OCI-M2 (cell line): ENCODE results near the gene ZNF570.

Source experiments
- DNase-seq: peaks from one replicate; lab custom pipeline; 2025; ENCODE audit not compliant: unreplicated experiment; lab: John Stamatoyannopoulos, UW

Gene ZNF570

GRCh38 chr19:37468961-37469777, at the start of gene ZNF570:
ZNF570 (plus strand) TSS chr19:37469356; CDS start chr19:37470355, 999 bp downstream.
- DNase-seq: peak; percentile 97

GRCh38 chr19:37452500-37453245, 16.5 kb upstream of the ZNF570 start:
- no peak for DNase-seq

DNA sequence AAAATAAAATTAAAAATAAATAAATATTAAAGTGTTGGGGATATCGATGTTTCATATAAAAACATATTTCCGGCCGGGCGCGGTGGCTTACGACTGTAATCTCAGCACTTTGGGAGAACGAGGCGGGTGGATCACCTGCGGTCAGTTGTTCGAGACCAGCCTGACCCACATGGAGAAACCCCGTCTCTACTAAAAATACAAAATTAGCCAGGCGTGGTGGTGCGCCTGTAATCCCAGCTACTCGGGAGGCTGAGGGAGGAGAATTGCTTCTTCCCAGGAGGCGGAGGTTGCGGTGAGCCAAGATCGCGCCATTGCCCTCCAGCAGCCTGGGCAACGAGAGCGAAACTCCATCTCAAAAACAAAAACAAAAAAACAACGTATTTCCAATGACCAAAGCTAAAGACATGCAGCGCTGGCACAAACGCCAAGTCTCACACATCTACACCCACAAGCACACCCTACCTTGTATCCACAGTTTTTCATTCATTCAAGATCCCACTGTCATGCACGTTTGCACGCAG, 2.8 kb upstream of the ZNF570 start:
- DNase-seq: no peak

DNA sequence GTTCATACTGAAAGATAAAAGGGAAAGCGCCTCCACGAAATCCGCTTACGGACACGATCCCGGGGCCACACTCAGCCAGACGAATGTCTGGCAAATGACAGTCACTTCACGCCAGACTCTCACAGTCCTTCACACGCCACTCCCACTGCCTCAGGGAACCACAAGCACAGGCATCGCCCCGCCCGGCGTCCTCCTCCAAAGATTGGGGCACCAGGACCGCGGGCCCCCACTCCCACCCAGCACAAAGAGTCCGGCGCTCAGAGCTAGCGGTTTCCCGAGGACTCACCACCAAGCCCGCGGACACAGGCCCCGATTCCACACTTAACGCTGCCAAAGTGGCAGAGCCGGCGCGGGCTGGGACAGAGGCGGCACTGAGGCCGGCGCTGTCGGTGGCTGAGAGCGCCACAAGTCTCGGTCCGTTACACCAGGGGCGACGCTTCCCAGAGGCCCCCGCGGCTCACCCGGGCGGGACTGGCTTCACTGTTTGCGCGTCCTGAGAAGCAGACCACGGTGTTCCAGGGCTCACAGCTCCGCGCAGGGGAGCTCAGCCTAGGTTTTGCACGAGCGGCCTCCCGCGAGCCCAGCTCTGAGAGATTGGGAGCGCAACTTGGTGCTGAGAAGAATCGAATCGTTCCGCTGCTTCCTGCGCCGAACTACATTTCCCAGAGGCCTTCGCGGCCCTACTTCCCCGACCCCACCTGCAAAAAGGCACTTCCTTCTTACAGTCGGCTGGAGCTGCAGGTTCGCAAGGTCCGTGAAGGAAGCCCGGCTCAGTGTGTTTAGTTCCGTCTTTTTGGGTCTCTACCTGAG, 2.2 kb upstream of the ZNF570 start, which contains the start of gene ZNF569:
Gene ZNF569, minus strand, starts transcription at position 647 of the 810 bp plus-strand sequence. CDS start 22,523 bp downstream, outside the sequence.
- peak; percentile 99 for DNase-seq

- no peak for DNase-seq
Measured at GRCh38 chr19:37467608-37468090, 1.5 kb upstream of the ZNF570 start.

- no peak for DNase-seq
Measured at GRCh38 chr19:37470216-37470615, 1.1 kb downstream of the ZNF570 start.

DNA sequence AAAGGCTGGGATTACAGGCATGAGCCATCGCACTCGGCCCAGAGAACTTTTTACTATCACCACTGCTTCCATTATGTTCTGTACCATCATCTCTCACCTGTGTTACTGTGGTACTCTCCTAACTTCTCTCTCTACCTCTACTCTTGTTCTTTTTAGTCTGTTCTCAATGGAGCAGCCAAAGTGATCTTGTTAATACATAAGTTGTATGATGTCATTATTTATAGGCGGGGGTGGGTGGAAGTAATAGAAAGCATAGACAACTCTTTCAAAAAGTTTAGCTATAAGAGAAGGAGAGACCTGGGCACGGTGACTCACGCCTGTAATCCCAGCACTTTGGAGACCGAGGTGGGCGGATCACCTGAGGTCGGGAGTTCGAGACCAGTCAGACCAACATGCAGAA, 3.0 kb downstream of the ZNF570 start:
- no peak for DNase-seq

DNA sequence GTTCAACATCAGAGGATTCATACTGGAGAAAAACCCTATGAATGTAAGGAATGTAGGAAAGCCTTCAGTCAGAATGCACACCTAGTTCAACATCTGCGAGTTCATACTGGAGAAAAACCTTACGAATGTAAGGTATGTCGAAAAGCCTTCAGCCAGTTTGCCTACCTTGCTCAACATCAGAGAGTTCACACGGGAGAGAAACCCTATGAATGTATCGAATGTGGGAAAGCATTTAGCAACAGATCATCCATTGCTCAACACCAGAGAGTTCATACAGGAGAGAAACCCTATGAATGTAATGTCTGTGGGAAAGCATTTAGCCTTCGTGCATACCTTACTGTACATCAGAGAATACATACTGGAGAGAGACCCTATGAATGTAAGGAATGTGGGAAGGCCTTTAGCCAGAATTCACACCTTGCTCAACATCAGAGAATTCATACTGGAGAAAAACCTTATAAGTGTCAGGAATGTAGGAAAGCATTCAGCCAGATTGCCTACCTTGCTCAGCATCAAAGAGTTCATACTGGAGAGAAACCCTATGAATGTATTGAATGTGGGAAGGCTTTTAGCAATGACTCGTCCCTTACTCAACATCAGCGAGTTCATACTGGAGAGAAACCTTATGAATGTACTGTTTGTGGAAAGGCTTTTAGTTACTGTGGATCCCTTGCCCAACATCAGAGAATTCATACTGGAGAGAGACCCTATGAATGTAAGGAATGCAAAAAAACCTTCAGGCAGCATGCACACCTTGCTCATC, 15.4 kb downstream of the ZNF570 start:
- no peak for DNase-seq

GRCh38 chr19:37492213-37492612, 23.1 kb downstream of the ZNF570 start:
- DNase-seq: no peak

DNA sequence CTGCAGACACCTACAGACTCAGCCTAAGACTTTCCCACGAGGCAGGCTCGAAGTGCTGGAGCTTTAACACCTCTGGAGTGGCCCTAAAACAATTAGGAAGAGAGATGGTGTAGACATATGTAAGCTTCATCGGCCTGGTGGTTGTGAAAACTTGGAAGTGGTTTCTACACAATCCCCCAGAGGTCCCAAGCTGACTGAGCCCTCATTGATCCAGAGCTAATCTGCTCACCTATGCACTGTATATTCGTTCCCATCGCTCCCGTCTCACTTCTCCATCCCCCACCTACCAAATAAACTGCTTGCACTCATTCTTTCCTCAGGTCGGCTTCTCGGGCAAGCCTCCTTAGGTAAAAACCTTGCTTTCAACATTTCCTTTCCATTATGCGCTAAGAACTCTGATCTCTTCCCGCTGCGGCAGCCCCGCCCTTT, 36.8 kb downstream of the ZNF570 start:
- DNase-seq: no peak

DNA sequence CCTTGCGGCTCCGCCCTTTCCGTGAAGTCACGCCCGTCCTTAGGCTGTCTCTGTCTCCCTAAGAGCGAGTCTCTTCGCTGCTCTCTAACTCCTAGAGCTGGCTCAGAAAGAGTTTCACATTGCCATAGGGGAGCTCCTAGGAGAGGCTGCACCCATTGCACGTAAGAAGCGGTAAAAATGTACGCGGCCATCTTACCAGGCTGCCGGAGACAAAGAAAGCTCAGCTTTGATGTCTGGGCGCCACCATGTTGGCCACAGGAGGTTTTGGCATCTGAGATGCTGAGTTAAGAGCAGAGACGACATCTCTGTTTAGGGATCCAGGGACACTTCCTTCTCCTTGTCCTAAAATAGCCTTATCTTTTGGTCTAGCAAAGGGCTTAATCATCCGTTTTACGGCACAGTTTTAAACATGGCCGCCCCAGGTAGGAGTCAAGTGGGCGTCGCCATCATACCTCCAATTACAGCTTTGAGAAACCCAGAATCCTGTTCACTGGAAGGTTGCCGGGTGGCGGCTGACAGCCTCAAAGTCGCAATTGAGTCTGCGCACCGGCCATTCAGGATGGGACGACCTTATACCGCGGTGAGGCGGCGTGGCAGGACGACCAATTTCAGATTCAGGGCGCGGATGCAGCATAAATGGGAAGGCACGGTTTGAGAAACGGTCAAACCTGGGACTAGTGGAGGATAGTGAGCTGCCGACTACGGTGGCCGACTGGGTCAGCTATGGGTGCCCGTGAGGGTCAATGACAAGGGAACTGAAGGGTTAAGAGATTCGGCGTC, 37.4 kb downstream of the ZNF570 start, which contains the start of gene ZNF793:
Gene ZNF793, plus strand, starts transcription at position 553 of the 780 bp plus-strand sequence. CDS start 16,501 bp downstream, outside the sequence.
- DNase-seq: peak; percentile 72

DNA sequence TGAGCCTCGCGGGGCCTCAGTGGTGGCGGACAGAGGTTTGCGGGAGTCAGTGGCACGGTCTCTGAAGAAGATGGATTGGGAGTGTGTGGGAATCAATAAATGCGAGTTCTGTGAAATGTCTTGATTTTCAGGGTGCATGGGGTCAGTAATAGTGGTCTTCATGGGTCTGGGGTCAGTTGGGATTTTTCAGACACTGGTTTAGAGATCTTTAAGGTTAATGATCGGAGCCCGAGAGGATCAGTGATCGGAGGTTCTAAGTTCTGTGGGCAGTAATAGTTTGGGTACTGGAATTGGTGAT, 38.0 kb downstream of the ZNF570 start:
- no peak for DNase-seq

DNA sequence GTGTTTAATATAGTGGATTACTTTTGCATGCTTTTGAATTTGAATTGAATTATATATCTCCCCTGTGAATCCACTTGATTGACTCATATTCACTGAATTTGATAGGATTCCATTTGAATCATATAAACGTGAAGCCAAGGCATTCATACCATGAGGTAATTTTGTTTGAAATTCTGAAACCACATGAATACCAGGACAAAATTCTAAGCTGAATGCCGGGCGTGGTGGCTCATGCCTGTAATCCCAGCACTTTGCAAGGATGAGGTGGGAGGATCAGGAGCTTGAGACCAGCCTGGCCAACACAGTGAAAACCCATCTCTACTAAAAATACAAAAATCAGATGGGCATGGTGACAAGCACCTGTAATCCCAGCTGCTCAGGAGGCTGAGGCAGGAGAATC, 42.0 kb downstream of the ZNF570 start:
- no peak for DNase-seq

- DNase-seq: no peak
Measured at GRCh38 chr19:37511821-37512220, 42.7 kb downstream of the ZNF570 start.

DNA sequence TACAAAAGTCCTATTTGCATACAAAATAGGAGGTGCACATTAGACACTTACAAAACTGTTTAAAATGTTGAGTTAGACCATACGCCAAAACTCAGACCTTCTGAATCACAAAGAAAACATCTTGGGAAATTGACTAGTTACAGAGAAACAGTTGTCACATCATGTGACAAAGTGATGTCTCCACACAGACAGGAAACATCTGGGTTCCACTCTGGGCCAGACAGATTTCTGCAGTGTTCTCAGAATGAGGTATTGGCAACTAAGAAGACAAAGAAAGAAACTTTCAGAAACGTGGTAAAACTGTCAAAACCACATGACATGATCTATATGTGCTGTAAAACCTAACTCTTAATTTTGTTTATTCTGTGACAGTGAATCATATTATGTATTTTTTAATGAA, 44.2 kb downstream of the ZNF570 start:
- no peak for DNase-seq

DNA sequence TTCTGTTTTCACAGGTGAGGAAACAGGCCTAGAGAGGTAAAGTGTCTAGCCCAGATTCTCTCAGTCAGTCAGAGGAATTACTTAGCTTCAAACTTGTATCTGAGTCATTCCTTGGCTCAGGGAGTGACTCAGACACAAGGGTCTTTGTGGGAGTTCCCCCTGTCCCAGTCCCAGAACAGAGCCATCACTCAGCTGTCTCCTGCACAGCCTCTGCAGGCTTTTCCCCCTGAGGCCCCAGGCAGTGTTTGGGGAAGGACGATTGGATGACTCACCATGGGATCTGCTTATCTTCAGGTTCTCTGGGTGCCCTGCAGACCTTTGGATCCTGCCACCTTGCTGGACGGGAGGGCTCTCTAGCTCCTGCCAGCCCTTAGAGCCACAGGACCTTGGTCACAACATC, 50.7 kb downstream of the ZNF570 start:
- peak; percentile 59 for DNase-seq

DNA sequence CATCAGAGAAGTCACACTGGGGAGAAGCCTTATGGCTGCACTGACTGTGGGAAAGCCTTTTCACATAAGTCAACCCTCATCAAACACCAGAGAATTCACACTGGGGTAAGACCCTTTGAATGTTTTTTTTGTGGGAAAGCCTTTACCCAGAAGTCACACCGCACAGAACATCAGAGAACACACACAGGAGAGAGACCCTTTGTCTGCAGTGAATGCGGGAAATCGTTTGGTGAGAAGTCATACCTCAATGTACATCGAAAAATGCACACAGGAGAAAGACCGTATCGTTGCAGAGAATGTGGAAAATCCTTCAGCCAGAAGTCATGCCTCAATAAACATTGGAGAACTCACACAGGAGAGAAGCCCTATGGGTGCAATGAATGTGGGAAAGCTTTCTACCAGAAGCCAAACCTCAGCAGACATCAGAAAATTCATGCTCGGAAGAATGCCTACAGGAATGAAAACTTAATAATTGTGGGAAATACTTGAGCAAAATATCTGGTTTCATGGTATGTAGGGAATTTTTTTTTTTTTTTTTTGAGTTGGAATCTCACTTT, 68.3 kb downstream of the ZNF570 start:
- no peak for DNase-seq
